Stromal cell of bone marrow (primary cell): ENCODE data around the gene MEOX1.

Source experiments
- DNase-seq: peaks from one replicate; pipeline ENCODE4 v3.0.0-alpha.2; 2012; ENCODE audit warnings: low read depth

Gene MEOX1

DNA sequence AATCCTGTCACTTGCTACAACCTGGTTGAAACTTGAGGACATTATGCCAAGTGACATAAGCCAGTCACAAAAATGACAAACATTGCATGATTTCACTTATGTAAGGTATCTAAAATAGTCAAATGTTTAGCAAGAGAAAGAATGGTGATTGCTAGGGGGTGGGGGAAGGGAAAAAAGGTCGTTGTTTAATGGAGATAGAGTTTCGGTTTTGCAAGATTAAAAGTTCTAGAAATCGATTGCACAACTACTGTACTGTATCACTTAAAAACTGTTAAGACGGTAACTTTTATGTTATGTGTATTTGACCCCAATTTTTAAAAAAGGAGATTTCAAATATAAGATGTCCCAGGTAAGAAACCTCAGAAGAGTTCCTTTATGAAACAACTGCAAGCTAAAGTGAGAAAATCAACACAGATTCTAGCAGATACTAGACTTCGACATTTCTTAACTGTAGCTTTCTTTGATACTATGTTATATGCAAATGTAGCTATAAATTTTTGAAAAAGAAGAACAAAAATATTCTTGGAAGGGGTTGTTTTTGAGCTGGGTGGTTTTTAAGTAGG is 5.9 kb downstream of the MEOX1 start:
- DNase-seq, result no peak

DNA sequence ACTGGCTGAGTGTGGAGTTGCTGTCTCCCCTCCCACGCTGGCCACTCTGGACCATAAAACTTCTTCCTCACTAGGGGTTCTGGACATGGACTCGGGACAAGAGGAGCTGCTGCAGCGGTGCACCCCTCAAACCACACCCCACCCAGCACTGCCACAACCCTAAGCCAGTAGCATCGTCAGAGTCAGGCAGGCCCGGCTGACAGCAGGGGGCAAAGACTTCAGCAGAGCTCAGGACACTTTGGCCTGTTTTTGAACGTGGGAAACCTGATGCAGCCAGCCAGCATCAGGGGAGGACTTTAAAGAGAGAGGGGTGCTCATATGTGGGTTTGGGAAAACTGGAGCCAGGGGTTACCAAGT is 9.6 kb downstream of the MEOX1 start:
- no peak for DNase-seq

DNA sequence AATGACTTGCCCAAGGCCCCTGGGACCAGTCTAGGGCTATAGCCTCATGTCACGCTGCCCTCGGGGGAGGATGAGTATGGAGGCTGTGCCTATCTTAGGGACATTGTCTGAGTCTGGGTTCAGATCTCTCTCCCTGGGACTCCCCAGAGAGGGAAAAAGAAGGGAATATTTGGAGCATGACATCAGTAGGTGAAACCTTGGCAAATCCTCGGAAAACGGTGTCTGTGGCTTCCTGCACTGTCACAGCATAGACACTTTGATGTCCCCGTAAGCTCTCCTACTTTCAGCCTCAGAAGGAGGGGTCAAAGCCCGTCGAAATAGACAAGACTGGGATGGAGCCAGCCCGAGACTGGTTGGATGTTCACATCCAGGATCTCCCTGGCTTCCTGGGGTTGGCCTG is 11.3 kb downstream of the MEOX1 start:
- DNase-seq, result no peak

DNA sequence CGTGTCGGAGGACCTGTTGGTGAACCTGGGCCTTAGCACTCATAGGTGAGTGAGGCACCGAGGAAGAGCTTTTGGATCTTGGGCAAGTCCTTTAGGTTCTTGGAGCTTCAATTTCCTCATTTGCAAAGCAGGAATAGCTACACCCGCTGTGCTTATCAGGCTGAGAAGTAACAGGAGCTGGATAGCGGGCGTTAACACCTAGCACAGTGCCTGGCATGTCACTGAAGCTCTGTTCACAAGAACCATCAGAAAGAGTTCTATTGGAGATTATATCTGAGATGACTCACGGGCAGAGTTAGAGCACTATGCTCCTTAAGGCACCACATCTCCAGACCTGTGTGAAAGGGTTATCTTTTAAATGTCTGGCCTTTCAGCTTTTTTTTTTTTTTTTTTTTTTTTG is 12.8 kb downstream of the MEOX1 start:
- no peak for DNase-seq

DNA sequence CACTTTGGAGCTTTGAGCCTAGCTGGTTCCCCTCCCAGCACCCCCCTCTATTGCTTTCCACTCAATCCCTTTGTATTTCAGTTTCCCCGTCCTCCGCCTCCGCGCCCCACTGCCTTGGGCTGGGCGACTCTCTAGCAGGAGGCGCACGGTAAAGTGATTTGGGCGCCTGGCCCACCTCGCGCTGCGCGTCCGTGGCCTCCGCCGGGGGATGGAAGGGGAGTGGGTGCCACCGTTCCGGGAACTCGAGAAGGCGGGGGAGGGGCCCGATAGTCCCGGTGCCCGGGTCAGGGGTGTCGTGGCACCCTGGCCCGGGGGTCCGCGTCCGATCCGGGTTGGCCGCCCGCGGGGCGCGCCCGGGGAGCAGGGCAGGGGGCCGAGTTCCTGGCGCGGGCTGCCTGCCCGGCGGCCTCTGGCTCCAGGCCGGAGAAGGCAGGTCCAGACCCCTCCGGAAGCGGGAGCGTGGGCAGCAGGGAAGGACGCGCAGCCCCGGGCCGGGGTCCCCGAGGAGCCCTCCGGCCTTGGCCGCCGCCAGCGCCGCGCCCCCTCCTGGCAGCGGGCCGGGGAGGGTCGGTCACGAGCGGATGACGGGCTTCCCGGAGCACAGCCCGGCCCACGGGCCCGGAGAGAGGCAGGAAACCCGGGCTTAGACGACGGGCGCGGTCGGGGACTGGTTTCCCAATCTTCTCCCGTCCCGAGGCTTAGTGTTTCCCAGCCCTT is 15.8 kb downstream of the MEOX1 start:
- peak; percentile 31 for DNase-seq

DNA sequence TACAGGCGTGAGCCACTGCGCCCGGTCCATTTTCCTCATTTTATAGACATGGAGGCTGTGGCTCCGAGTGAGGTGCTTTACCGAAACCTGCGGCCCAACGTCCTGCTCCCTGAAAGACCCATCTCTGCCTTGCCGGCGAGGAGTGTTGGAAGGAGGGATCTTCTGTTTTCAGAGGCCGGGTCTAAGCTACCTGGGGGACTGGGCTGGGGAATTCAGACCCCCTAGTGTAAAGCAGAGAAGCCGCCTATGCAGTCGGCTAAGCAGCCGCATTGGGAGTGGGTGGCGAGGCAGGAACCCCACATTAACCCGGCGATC is 16.3 kb downstream of the MEOX1 start:
- DNase-seq, result no peak

DNA sequence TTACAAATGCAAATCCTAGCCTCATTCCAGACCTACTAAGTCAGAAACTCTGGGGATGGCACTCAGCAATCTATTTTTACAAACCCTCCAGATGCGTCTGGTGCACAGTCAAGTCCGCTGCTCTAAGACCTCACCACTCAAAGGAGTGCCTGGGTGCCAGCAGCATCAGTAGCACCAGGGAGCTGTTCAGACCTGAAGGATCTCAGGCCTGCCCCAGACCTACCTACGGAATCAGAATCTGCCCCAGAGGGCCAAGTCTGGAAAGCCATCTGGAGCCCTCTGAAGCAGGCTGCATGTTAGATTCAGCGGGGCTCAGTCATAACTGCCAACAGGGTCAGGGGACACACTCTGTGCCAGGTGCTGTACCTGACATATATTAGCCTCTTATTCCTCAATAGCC is 17.6 kb downstream of the MEOX1 start:
- DNase-seq, result no peak

DNA sequence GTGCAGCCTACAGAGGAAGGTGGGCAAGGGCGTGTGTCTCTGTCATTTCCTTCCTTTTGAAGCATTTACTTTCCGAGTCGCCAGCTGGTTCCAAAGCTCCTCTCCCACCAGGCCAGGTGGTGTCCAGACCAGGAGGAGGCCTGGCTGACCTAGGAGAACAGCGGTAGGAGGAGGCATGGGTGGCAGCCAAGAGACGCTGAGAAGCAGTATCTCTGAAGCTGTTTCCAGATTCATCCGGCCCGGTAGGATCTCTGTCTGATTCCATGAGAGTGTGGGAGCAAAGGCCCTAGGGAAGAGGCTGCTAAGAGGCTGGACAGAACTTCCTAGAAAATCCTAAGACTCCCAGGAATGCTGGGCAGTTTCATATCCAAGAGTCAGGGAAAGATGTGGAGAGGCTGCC is 20.3 kb downstream of the MEOX1 start:
- no peak for DNase-seq

DNA sequence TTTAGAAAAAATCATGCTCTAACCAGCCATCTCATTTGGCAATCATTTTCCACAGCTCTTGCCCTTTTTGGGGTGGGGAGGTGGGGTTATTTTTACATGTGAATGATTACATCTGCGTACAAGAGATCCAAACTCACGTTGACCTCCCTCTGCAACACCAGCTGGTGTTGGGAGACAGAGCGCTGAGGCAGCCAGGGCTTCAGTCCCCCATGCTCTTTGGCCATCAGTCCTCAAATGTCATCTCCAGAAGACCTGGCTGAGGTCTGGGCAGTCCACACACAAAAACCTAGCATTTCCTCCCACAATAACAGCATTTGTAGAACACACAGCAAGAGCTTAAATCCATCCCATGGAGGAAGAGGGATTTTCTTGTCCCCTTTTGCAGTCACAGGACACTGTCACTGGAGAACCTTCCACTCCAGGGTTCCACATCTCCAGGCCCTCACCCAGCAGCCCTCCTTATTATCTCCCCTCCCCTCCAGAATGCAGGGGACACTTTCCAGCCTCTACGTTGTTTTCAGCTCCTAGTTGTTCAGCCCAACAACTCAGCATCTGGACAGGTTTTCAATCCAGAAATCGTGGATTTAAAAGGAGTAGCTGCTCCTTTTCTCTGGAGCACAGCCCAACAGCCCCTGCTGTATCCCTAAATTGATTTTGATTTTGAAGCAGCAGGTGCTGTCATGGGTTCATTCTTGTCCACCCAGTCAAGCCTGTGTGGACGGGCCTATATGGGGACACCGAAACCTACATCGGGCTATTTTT is 21.1 kb downstream of the MEOX1 start:
- DNase-seq, result no peak

DNA sequence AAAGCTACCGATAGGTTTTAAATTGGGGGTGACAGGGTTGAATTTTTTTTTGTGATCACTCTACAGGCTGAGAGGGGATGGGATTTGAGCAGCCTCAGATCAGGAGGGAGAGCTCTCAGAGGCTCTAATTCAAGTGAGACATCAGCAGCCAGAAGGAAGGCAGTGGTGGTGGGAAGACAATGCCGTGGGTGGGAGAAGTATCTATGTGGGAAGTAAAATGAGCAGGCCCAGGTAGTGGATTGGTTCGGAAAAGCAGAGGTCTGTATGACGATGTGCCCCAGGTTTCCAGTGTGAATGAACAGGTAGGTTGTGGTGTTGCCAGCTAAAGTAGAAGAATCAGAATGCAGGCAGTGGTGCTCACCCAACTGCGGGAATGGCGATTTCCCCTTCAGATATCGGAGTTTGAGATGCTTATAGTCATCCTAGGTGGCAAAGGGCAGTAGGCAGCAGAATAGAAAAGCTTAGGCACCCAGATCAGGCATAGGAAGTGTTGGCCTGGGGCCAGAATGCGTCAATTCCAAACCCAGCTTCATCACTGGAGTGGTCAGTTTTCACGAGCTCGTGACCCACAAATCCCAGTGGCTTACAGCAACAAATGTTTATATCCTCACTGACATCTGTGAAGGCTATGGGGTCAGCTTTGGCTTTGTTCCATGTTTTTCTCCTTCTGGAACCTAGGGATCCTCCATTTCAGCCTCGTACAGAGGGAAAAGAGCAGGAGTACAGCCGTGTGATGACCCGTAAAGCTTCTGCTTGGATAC is 24.0 kb downstream of the MEOX1 start:
- DNase-seq, result no peak

DNA sequence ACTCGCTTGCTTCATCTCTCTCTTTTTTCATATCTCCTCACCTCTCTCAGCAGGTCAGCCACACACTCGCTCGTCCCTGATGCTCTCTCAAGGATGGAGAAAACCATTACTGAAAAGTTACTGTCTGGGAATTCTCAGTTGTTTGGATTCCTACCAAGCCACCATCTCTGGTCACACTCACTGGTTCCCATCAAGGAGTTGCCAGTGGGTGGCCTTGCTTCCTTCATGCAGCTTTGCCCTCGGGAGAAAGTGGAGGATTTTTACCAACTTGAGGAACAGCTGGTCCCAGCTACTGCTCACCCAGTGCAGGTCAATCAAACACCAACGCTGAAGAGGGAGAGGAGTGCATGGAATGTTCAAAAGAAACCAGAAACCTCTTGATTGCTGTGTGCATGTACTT is 25.3 kb downstream of the MEOX1 start:
- DNase-seq, result no peak

DNA sequence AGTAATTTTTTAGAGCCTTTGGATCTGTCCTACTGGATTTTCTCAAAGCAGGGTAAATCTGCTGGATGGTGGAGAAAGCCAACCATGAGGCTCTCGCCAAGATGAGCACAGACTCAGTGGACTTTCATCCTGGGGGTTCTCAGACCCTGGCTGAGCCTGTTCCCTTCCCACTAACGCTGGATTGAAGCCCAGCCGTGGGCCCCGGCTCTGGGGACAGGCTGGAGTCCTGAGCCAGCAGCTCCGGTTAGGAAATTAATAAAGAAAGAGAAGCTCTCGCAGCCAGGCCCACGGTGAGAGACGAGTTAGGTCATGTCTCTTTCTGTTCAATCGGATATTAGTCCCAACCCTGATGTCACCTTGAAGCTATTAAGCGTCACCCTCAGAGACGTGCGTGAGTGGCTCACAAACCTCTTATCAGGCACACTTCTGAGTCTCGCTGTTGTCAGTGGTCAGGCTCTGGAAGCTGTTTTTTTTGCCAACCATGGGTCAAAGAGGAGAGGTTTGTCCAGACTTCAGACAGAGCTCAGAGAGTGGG is 27.1 kb downstream of the MEOX1 start:
- DNase-seq, result no peak

DNA sequence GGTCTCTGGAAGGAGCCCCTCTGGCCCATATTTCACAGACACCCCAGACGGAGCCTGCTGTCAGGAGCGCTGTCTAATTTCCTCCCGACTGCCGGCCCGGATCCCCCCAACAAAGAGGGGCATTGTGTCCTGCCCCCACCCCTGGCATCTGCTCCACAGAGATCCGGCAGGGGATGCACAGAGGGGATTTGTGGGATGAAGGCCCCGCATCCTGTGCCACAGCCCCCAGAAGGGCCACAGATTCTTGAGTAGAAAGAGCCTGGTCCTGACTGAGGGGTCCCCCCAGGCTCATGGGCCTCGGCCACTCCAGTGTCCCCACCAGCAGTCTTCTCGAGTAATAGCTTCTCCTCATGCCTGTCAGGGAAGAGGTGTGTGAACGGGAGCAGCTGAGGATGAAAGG is 29.5 kb downstream of the MEOX1 start:
- no peak for DNase-seq

DNA sequence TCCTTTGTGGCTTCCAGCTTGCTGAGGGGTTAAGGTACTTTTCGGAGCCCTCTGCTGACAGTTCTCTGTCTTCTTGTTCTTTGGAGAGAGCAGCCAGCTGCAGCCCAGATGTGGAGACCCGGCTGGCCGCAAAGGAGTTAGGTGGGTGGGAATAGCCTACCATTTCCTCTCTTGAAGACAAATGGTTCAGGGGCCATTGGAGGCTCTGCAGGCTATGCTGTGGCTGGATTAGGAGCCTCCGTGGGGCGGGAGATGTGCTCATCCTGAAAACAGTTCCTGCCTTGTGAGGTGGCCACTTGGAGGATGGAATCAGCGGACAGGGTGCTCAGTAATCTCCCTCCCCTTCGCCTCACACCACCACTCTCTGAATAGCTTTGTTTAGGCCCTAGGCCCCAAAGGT is 30.3 kb downstream of the MEOX1 start:
- DNase-seq, result no peak

DNA sequence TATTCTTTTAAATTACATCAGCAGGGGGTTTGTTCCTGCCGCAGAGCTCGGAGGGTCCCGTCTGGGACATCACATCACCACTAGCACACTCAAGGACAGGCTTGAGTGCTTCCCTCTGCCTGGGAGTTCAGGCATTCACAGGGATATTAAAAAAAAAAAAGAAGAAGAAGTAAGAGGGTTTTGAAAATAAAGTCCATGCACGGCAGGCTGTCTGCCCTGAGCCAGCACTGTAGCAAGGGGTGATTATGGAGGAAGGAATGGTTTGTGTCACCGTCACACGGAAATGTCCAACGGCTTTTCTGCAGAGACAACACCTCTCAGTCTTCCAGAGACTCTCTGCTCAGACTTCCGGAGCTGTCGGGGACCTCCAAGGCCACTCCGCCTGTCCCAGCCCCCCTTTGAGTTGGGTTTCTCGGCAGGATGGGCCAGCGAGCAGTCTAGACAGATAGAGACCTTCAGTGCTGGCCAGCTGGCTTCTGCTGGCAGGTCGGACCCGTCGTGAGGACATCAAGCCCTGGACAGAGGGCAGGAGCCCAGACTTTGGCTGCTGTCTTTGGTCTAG is 33.6 kb downstream of the MEOX1 start:
- no peak for DNase-seq

DNA sequence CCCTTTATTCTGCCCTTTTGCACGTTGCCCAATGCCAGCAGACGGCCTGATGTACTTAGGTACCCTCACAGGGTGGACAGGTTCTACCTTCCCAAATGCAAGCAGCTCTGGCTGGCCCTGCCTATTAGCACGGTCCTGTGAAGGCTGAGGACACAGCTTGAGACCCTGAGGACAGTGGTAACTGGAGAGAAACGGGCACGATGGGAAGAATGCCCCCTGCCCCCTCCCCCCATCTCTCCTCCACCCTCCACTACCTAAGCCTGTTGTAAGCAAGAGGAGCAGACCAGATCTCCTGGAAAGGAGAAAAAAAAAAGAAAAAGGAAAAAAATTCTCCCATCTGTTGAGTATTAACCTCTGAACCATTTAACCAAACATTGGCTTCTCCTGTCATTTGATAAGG is 34.1 kb downstream of the MEOX1 start:
- DNase-seq, result no peak

DNA sequence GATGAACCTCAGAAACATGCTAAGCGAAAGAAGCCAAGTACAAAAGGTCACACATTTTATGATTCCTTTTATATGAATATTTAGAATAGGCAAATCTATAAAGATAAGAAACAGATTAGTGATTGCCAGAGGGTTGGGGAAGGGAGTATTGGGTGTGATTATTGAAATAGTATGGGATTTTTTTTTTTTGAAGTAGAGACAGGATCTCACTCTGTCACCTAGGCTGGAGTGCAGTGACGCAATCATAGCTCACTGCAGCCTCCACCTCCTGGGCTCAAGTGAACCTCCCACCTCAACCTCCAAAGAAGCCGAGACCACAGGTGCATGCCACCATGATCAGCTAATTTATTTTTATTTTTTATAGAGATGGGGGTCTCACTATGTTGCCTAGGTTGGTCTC is 35.7 kb downstream of the MEOX1 start:
- no peak for DNase-seq

DNA sequence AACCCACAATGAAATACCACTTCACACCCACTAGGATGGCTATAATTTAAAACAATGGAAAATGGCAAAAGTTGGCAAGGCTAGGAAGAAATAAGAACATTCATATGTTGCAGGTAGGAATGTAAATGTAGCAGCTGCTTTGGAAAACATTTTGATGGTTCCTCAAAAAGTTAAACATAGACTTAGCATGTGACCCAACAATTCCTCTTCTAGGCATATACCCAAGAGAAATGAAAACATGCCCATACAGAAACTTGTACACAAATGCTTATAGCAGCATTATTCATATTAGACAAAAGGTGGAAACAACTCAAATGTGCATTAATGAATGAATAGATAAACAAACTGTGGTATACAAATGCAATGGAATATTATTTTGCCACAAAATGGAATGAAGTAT is 36.1 kb downstream of the MEOX1 start:
- DNase-seq, result no peak

DNA sequence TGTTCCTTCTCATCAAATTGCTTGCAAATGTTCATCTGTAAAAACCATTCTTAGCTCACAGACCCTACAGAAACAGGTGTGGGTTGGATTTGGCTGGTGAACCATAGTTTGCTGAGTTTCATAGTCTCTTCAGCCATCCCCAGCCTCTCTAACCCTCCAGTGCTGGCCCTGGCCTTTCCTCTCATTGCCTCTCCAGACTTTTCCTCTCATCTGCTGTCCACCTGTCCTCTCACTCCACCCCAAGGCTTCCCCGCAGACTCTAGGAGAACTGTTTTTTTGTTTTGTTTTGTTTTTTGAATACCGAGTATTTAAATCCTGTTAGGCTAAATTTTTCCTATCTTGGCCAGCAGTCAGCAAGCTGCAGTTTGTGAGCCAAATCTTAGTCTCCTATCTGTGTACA is 41.1 kb downstream of the MEOX1 start:
- DNase-seq, result no peak

DNA sequence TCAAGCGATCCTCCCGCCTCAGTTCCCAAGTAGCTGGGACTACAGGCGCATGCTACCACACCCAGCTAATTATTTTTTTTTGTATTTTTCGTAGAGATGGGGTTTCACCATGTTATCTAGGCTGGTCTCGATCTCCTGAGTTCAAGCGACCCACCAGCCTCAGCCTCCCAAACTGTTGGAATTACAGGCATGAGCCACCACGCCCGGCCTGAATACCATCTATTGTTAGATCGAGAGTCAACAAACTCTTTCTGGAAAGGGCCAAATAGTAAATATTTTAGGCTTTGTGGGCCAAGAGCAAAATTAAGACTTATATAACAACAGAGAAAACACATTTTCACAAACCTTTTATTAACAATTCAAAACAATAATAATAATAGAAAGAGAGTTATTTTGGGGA is 41.6 kb downstream of the MEOX1 start:
- DNase-seq, result no peak

DNA sequence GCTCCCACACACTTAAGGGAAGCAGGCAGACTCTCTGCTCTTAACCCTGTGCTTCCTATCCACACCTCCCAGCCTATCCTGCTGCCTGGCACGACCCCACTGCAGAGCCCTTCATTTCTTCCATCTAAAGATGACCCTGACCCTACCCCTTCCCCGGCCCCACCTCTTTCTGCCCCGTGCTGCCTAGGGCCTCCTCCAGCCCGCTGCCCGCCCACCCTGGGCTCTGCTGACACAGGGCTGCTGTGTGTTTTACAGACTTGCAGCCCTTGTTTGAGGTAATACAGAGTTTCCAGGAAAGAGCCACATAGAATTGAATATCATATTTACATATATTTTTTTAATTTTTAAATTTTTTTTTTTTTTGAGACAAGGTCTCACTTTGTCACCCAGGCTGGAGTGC is 42.0 kb downstream of the MEOX1 start:
- no peak for DNase-seq

DNA sequence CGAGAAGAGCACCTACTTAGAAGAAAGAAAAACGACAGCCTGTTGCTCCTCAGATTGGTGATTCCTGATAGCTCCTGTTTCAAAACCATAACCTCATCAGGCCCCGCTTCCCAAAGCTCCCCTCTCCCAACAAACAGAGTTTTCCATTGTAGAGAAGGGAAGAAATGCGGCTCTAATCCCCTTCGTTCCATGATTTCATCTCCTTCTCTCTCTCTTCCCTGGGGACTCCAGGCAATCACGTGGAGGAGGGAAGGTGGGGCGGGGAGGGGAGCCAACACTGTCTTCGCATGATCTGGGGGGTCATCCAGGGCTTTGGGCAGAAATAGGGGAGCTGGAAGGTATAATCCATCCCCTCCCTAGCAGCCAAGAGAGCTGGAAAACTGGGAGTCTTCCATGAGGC is 43.4 kb downstream of the MEOX1 start:
- DNase-seq, result no peak

DNA sequence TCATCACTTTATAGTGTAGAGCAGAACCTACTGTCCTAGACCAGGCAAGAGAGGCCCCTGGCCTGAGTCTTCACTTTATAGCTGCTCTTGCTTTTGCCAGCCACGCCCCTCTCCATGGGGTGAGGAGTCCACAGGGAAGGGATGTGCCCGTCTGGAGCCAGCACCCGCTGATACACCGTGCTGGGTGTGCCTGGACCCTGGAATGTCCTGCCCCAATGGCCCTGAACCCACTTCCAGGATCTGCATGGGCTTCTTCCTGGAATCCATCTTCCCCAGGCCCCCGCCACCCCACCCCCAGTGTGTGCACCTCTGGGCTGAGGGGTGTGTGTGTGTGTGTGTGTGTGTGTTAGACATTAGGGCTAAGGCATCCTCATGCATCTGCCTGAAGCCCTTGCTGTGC is 44.9 kb downstream of the MEOX1 start:
- no peak for DNase-seq
